Activated T-cell treated with anti-CD3 and anti-CD28 coated beads, Interleukin-2, amount 50 U/mL, for 72 hours (primary cell): Measurements from ENCODE around the gene FRMD4B. TPM values are rescaled to one million over a fixed set of nuclear protein-coding genes. Genes with fewer than 3 reads are reported as not detected.
"Not testable (repeated sequence)": the region's sequence is repeated elsewhere in the genome, so short reads cannot be mapped to it uniquely, and the experiment has no call there.

Experiments
- ATAC-seq, 2 donors: fragments of 150-1000 bp; cut with Tn5 transposase; replicated peaks in 1 of 2; 2 replicates each; pipeline ENCODE4 v1.10.0; 2021; ENCODE audit warnings: moderate library complexity in 2 of 2, mild to moderate bottlenecking in 1 of 2
- DNase-seq, 2 donors: peaks; one replicate each; pipeline ENCODE4 v3.0.0; 2021 to 2022; ENCODE audit warnings: mixed read lengths in 1 of 2
- H3K27ac Mint-ChIP-seq: one replicate; pipeline ENCODE4 v1.8.0; 2022; ENCODE audit warnings: mild to moderate bottlenecking, moderate library complexity, mixed read lengths
- H3K27me3 Mint-ChIP-seq: one replicate; pipeline ENCODE4 v1.8.0; 2022; ENCODE audit warnings: low read depth, mixed read lengths
- H3K36me3 Mint-ChIP-seq, 2 donors: one replicate each; pipeline ENCODE4 v1.8.0; 2022; ENCODE audit warnings: mixed read lengths in 2 of 2, mild to moderate bottlenecking in 1 of 2; ENCODE audit not compliant: insufficient read depth in 2 of 2
- H3K4me1 Mint-ChIP-seq: one replicate; pipeline ENCODE4 v1.8.0; 2022; ENCODE audit warnings: low read depth, mixed read lengths
- H3K4me3 Mint-ChIP-seq, 2 donors: one replicate each; pipeline ENCODE4 v1.8.0; 2022; ENCODE audit warnings: mild to moderate bottlenecking in 2 of 2, mixed read lengths in 2 of 2, moderate library complexity in 2 of 2
- H3K9me3 Mint-ChIP-seq, 2 donors: one replicate each; pipeline ENCODE4 v1.8.0; 2022; ENCODE audit warnings: mixed read lengths in 2 of 2
- total RNA-seq, 2 donors: library from RNA; stranded (reverse); gene quantifications; one replicate each; pipeline ENCODE4 v1.2.3, GENCODE V29; 2022

The FRMD4B gene
- total RNA-seq, 2 donors from 2014 or later = 40.4 to 77.7 TPM

GRCh38 chr3:69276191-69276590, 109.7 kb downstream of the FRMD4B start:
- not testable (repeated sequence) for H3K9me3 Mint-ChIP-seq, DNase-seq, H3K27me3 Mint-ChIP-seq, H3K36me3 Mint-ChIP-seq, H3K27ac Mint-ChIP-seq, ATAC-seq, H3K4me3 Mint-ChIP-seq
- peaks cover 23% of the 10 kb centered on the region for H3K4me1 Mint-ChIP-seq

- Mint-ChIP-seq H3K36me3 (no peaks in the 10 kb centered on the region), H3K4me3 (no peak overlapping the region), H3K27ac (no peak overlapping the region), H3K27me3 (no peaks in the 10 kb centered on the region), H3K9me3 (no peaks in the 10 kb centered on the region), H3K4me1 (peaks cover 3% of the 10 kb centered on the region)
- DNase-seq = no peak
- no peak for ATAC-seq
Observed at GRCh38 chr3:69273896-69274295, 112.0 kb downstream of the FRMD4B start.

- no peaks in the 10 kb centered on the region for H3K9me3 Mint-ChIP-seq
- no peaks in the 10 kb centered on the region for H3K4me1 Mint-ChIP-seq
- H3K27ac Mint-ChIP-seq = no peak overlapping the region
- no peak for ATAC-seq
- no peaks in the 10 kb centered on the region for H3K27me3 Mint-ChIP-seq
- H3K4me3 Mint-ChIP-seq = no peak overlapping the region
- no peak for DNase-seq
- H3K36me3 Mint-ChIP-seq = no peaks in the 10 kb centered on the region
Observed at GRCh38 chr3:69272556-69272955, 113.3 kb downstream of the FRMD4B start.

- H3K9me3 Mint-ChIP-seq = no peaks in the 10 kb centered on the region
- ATAC-seq (no peak), DNase-seq (no peak)
- no peaks in the 10 kb centered on the region for H3K27me3 Mint-ChIP-seq
- no peak overlapping the region for H3K27ac Mint-ChIP-seq
- no peaks in the 10 kb centered on the region for H3K36me3 Mint-ChIP-seq
- H3K4me3 Mint-ChIP-seq = no peak overlapping the region
- no peaks in the 10 kb centered on the region for H3K4me1 Mint-ChIP-seq
Observed at GRCh38 chr3:69271098-69271497, 114.8 kb downstream of the FRMD4B start.

GRCh38 chr3:69266585-69266984, 119.3 kb downstream of the FRMD4B start:
- H3K4me3 Mint-ChIP-seq = no peak overlapping the region
- no peak overlapping the region for H3K27ac Mint-ChIP-seq
- DNase-seq (no peak), ATAC-seq (no peak)
- H3K4me1 Mint-ChIP-seq = no peaks in the 10 kb centered on the region
- H3K36me3 Mint-ChIP-seq = no peaks in the 10 kb centered on the region
- no peaks in the 10 kb centered on the region for H3K27me3 Mint-ChIP-seq
- H3K9me3 Mint-ChIP-seq = no peaks in the 10 kb centered on the region

- not testable (repeated sequence) for H3K9me3 Mint-ChIP-seq, ATAC-seq, H3K27me3 Mint-ChIP-seq, DNase-seq, H3K27ac Mint-ChIP-seq, H3K4me1 Mint-ChIP-seq, H3K4me3 Mint-ChIP-seq, H3K36me3 Mint-ChIP-seq
Observed at GRCh38 chr3:69266071-69266470, 119.8 kb downstream of the FRMD4B start.

GRCh38 chr3:69260843-69261405, 125.0 kb downstream of the FRMD4B start:
- not testable (repeated sequence) for H3K9me3 Mint-ChIP-seq, H3K27me3 Mint-ChIP-seq, H3K36me3 Mint-ChIP-seq, H3K4me1 Mint-ChIP-seq, H3K27ac Mint-ChIP-seq, ATAC-seq, H3K4me3 Mint-ChIP-seq, DNase-seq

GRCh38 chr3:69260216-69260787, 125.6 kb downstream of the FRMD4B start:
- Mint-ChIP-seq H3K36me3 (no peaks in the 10 kb centered on the region), H3K27me3 (peaks cover 7% of the 10 kb centered on the region), H3K27ac (no peak overlapping the region), H3K9me3 (no peaks in the 10 kb centered on the region), H3K4me3 (no peak overlapping the region), H3K4me1 (no peaks in the 10 kb centered on the region)
- ATAC-seq (no peak), DNase-seq (no peak)

- H3K4me1 Mint-ChIP-seq = no peaks in the 10 kb centered on the region
- H3K9me3 Mint-ChIP-seq = no peaks in the 10 kb centered on the region
- no peak overlapping the region for H3K27ac Mint-ChIP-seq
- peaks cover 7% of the 10 kb centered on the region for H3K27me3 Mint-ChIP-seq
- no peak overlapping the region for H3K4me3 Mint-ChIP-seq
- ATAC-seq = no peak
- DNase-seq = no peak
- no peaks in the 10 kb centered on the region for H3K36me3 Mint-ChIP-seq
Observed at GRCh38 chr3:69259125-69259524, 126.8 kb downstream of the FRMD4B start.

- no peaks in the 10 kb centered on the region for H3K4me1 Mint-ChIP-seq
- no peaks in the 10 kb centered on the region for H3K9me3 Mint-ChIP-seq
- no peak overlapping the region for H3K4me3 Mint-ChIP-seq
- no peaks in the 10 kb centered on the region for H3K36me3 Mint-ChIP-seq
- no peak overlapping the region for H3K27ac Mint-ChIP-seq
- peaks cover 7% of the 10 kb centered on the region for H3K27me3 Mint-ChIP-seq
- no peak for DNase-seq
- no peak for ATAC-seq
Observed at GRCh38 chr3:69255928-69256327, 130.0 kb downstream of the FRMD4B start.

- no peak overlapping the region for H3K4me3 Mint-ChIP-seq
- H3K9me3 Mint-ChIP-seq = no peaks in the 10 kb centered on the region
- no peak for DNase-seq
- H3K27me3 Mint-ChIP-seq = peaks cover 7% of the 10 kb centered on the region
- no peak overlapping the region for H3K27ac Mint-ChIP-seq
- no peaks in the 10 kb centered on the region for H3K36me3 Mint-ChIP-seq
- ATAC-seq = no peak
- H3K4me1 Mint-ChIP-seq = peaks cover 9% of the 10 kb centered on the region
Observed at GRCh38 chr3:69254351-69254750, 131.5 kb downstream of the FRMD4B start.

GRCh38 chr3:69252631-69253030, 133.3 kb downstream of the FRMD4B start:
- Mint-ChIP-seq H3K4me3 (no peak overlapping the region), H3K4me1 (peaks cover 18% of the 10 kb centered on the region), H3K27ac (no peak overlapping the region), H3K9me3 (no peaks in the 10 kb centered on the region), H3K36me3 (no peaks in the 10 kb centered on the region), H3K27me3 (peaks cover 7% of the 10 kb centered on the region)
- ATAC-seq = no peak
- DNase-seq = no peak

- Mint-ChIP-seq H3K27me3 (peaks cover 7% of the 10 kb centered on the region), H3K4me1 (peaks cover 18% of the 10 kb centered on the region), H3K4me3 (no peak overlapping the region), H3K9me3 (no peaks in the 10 kb centered on the region), H3K27ac (no peak overlapping the region), H3K36me3 (no peaks in the 10 kb centered on the region)
- DNase-seq (no peak), ATAC-seq (no peak)
Observed at GRCh38 chr3:69252141-69252540, 133.7 kb downstream of the FRMD4B start.

GRCh38 chr3:69251078-69251805, 134.6 kb downstream of the FRMD4B start:
- no peak overlapping the region for H3K4me3 Mint-ChIP-seq
- no peaks in the 10 kb centered on the region for H3K9me3 Mint-ChIP-seq
- peaks cover 6% of the 10 kb centered on the region for H3K27me3 Mint-ChIP-seq
- H3K4me1 Mint-ChIP-seq = peaks cover 18% of the 10 kb centered on the region
- no peaks in the 10 kb centered on the region for H3K36me3 Mint-ChIP-seq
- DNase-seq (no peak), ATAC-seq (no peak)
- no peak overlapping the region for H3K27ac Mint-ChIP-seq
